HG02973 (cell line): ENCODE measurements around the gene PHAF1.

Source experiments
- ATAC-seq: cut with Tn5 transposase; IDR thresholded peaks from one replicate; pipeline ENCODE4 v1.9.1; 2021; ENCODE audit warnings: moderate library complexity; ENCODE audit not compliant: unreplicated experiment

PHAF1 gene

GRCh38 chr16:67109407-67110135 is at the start of gene PHAF1:
Gene PHAF1 (plus strand): TSS chr16:67109941. CDS start chr16:67110176, 235 bp downstream.
- peak; percentile 77 for ATAC-seq

DNA sequence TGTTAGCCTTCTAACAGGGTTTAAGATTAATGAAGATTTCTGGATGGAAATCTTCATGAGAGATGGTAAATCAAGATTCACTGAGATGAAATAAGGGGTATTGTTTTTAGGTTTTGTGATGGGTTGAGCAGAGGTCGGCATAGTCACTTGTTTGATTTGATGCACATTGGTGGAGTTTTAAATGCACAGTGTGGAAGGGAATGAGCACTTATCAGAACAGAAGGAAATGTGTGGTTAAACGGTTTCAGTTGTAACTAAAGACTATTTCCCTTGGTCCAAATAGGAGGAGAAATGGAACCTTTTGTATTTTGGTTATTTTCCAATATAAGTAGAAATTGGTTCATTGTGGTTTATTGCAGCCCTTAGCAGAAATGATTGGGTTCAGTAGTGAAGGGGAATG is 46.7 kb upstream of the PHAF1 start:
- no peak for ATAC-seq

DNA sequence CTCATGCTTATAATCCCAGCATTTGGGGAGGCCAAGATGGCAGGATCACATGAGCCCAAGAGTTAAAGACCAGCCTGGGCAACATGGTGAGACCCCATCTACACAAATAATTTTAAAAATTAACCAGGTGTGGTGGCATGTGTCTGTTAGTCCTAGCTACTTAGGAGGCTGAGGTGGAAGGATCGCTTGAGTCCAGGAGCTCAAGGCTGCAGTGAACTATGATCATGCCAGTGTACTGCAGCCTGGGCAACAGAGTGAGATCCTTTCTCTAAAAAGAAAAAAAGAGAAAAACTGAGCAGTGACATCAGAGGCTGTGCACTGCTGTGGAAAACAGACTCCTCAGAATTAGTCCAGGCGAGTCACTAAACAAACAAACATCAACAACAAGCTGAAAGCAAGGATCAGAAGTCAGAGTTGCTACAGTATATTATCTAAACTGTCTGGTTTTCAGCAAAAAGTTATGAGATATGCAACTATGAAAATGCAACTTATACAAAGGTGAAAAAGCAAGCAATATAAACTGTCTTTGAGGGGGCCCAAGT is 41.5 kb upstream of the PHAF1 start:
- no peak for ATAC-seq

DNA sequence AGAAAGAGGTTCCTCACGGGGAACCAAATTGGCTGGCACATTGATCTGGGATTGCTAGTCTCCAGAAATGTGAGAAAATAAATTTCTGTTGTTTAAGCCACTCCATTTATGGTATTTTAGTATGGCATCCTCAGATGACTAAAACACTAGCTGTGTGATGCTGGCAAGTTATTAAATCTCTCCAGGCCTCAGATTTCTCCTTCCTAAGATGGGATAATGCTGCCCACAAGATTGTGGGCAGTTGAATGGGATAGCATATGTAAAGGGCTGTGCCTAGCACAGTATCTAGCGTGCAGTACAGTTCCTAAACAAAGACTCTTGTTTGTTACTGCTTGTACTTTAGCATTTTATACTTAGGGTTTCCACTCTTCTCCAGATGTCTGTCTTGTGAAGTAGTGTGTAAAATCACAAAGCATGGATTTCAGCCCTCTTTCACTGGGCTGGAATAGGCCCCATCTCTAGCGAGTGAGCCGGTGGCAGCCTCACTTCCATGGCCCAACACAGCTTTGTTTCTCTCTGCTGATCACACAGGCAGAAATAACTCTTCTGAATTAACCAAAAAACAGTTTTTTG is 38.2 kb upstream of the PHAF1 start:
- ATAC-seq, result no peak

- ATAC-seq, result no peak
Observed at GRCh38 chr16:67075331-67075730, 34.4 kb upstream of the PHAF1 start.

DNA sequence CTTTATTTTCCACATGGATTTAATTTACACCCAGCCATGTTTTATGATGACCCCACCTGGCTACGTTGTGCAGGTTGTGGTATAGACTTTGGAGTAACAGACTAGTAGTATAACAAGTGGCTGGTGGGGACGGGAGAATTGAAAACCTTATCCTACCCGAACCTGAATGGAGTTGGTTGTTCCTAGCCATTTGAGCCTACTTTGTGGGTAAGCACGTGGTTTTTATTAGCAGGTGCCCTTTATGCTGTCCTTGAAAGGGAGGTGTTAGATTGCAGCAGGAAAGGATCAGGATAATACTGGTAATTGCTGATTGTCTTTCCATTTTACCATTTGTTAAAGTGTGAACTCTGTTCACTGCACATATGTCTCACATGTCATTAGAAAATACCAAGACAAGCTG is 31.9 kb upstream of the PHAF1 start:
- no peak for ATAC-seq

- ATAC-seq, result no peak
Observed at GRCh38 chr16:67082100-67082499, 27.6 kb upstream of the PHAF1 start.

DNA sequence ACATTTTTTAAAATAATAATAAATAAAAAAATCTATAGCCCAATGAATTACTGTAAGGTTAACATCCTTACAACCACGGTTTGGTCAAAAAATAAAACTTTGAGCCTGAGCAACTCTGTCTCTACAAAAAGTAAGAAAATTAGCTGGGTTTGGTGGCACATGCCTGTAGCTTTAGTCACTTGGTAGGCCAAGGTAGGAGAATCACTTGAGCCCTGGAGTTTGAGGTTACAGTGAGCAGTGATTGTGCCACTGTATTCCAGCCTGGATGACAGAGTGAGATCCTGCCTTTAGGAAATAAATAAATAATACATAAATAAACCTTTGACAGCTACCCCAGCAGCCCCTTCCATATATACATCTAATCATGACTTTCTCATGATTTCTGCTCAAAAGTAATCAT is 26.9 kb upstream of the PHAF1 start:
- ATAC-seq, result no peak

- peak; percentile 72 for ATAC-seq
Observed at GRCh38 chr16:67084345-67085028, 25.3 kb upstream of the PHAF1 start.

- no peak for ATAC-seq
Observed at GRCh38 chr16:67086822-67087221, 22.9 kb upstream of the PHAF1 start.

DNA sequence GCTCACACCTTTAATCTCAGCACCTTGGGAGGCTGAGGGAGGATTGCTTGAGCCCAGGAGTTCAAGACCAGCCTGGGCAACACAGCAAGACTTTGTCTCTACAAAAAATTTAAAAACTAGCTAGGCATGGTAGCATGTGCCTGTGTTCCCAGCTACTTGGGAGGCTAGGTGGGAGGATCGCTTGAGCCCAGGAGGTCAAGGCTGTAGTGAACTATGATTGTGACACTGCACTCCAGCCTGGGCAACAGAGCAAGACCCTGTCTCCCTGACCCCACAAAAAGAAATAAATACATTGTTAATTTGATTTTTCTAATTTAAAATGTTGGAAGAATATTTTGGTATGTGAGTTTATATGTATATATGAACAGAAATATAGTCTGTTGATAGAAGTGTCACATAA is 22.4 kb upstream of the PHAF1 start:
- no peak for ATAC-seq

DNA sequence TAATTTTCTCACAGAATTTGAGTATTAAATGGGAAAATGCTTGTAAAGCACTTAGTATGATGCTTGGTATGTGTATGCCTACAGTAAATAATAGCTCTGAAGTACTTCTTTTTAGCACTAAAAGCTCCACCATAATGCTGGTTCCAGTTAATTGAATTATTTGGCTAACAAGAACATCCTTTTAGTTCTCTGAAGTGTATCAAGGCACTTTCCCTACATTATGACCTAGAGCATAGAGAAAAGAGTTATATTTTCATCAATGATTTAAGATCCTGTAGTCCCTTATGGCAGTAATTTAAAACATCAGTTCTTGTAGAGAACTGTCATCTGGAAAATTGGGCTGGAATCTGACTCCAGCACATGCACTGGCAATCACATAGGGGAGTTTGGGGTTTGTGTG is 21.9 kb upstream of the PHAF1 start:
- no peak for ATAC-seq

GRCh38 chr16:67088551-67088950 is 21.2 kb upstream of the PHAF1 start:
- no peak for ATAC-seq

DNA sequence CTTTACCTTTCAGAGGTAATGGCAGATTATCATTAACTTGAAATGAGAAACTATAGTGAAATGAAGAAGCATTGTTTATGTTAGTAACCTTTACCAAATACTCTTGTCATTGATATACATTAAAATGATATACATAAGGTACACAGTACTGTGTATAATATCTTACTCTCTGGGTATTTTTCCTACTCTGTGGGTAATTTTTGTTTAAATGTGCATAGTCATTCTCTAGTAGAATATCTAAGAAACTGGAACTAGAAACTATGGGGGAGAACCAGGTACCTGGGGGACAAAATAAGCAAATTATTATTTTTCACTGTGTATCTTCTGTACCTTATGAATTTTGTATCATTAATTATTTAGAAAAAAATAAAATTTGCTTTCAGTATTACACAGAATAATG is 20.6 kb upstream of the PHAF1 start:
- ATAC-seq, result no peak

- ATAC-seq, result no peak
Observed at GRCh38 chr16:67091906-67092566, 17.7 kb upstream of the PHAF1 start.

GRCh38 chr16:67093098-67093726 is 16.5 kb upstream of the PHAF1 start:
- no peak for ATAC-seq

GRCh38 chr16:67098599-67098998 is 11.1 kb upstream of the PHAF1 start:
- no peak for ATAC-seq

DNA sequence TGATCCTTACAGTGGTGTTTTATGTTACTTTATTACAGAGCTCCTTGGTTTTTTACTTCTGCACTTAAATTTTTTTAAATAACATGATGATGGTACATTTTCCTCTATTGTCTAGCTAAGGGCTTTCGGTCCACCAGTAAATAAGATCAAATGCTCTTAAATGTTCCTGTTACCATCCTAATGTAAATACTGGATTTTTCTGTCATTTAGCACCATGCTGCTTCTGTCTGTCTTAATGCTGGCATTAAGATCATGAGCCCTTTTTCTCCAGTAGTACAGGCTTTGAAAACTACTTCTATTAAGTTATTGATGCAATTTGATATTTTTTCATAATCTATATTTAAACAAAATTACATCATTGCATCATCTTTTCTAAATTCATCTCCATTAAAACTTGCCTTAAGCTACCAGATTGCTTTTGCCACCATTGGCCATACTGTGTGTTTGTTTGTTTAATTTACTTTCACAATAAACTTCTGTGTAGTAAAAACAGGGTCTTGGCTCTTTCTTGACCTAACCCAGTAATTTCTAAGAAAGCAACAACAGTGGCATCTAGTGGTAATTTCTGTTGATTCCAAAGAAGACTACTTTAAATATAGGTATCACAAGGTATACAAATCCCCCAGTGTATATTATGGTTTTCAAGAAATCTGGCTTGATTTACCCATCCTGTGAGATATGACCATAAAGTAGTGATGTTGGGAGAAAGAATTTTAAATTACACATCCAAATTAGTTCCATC is 9.0 kb upstream of the PHAF1 start:
- no peak for ATAC-seq

- ATAC-seq, result no peak
Observed at GRCh38 chr16:67101311-67102082, 8.2 kb upstream of the PHAF1 start.

DNA sequence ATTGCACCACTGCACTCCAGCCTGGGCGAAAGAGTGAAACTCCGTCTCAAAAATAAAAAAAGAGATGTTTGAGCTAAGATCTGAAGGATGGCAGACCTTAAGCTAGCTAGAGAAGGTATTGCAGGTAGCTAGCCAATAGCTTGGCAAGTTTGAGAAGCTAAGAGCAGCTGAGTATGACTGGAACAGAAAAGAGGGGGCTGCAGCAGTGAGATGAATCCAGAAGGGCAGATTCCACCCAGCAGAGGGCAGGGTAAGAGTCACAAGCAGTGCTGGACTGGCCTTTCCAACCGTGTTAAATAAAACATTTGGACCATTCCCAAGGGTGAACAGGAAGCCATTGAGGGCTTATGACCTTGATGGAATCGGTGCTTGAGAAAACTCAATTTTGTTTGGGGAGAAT is 5.7 kb upstream of the PHAF1 start:
- ATAC-seq, result no peak
